Stimulated activated naive CD8-positive, alpha-beta T cell treated with anti-CD3 and anti-CD28 coated beads, Interleukin-15, Interleukin-2, amounts not matched to agents 100 U/mL and 50 U/mL, for 24 hours (primary cell): ENCODE measurements around the gene NDUFA7.
"Not testable (repeated sequence)": the region's sequence is repeated elsewhere in the genome, so short reads cannot be mapped to it uniquely, and the experiment has no call there.

Experiments used
- ATAC-seq: fragments of 150-1000 bp; cut with Tn5 transposase; one replicate; pipeline ENCODE4 v1.10.0; 2021
- DNase-seq: peaks from one replicate; pipeline ENCODE4 v3.0.0; 2021

NDUFA7 gene

DNA sequence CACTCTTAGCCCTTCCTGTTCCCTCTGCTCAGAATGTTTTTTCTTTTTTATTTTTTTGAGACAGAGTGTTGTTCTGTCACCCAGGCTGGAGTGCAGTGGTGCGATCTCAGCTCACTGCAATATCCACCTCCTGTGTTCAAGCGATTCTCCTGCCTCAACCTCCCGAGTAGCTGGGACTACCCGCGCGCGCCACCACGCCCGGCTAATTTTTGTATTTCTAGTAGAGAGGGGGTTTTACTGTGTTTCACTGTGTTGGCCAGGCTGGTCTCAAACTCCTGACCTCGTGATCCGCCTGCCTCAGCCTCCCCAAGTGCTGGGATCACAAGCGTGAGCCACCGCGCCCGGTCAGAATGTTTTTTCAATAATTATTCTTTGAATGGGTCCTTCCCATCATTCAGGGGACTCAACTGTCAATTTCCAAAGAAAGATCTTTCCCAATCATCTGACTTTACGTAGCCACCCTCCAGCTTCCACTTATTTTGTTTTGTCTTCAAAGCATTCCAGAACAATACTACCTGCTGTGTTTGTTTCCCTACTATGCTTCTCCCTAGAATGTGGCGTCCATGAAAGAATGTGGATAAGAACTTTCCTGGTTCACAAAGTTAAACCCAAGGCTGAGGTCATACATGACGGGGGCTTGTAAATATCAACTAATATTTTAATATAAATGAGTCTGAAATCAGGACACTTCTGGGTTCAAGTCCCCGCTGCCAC, 1.2 kb downstream of the NDUFA7 start:
- DNase-seq (no peak), ATAC-seq (no peak)

DNA sequence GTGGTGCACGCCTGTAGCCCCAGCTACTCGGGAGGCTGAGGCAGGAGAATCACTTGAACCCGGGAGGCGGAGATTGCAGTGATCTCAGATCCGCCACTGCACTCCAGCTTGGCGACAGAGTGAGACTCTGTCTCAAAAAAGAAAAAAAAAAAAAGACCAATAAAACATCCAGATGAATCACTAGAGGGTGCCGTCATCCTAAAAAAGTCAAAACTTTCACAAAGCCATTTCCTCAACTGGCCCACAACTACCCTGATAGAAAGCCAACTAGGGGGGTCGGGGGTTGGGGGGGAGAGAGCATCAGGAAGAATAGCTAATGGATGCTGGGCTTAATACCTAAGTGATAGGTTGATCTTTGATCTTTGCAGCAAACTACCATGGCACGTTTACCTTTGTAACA, 2.3 kb downstream of the NDUFA7 start:
- ATAC-seq, DNase-seq: not testable (repeated sequence)

DNA sequence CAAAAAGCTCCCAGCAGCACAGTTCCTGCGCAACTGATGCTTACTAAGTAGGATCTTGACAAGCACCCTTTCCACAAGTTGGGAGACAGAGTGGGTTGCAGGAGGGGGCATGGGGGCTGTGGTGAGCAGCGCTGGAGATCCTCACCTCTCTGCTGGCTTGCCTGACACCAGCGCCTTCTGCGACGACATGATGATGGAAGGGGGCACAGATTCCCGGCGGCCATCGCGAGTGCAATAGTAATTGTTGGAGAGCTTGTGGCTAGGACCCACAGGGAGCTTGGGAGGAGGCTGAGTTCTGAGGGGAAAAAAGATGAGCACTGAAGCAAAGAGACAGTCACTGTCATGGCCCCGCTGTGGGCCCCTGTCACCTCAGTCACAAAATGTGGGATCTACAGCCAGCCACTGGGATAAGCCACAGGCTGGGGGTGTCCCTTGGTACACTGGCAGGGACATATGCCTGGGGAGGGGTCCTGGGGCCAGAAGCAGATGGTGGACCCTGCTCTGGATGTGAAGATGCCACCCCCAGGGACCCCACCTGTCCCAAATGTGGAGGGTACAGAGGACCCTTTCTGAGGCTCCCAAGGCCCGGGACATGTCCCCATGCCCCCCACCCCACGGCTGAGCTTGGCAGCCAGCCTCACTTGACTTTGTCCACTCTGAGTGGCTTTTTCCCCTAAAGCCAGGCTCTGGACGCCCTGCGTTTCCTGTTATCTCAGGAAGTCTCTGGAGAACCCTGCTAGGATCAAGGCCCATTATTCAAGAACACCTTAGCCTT, 4.6 kb downstream of the NDUFA7 start:
- ATAC-seq (no peak), DNase-seq (no peak)

DNA sequence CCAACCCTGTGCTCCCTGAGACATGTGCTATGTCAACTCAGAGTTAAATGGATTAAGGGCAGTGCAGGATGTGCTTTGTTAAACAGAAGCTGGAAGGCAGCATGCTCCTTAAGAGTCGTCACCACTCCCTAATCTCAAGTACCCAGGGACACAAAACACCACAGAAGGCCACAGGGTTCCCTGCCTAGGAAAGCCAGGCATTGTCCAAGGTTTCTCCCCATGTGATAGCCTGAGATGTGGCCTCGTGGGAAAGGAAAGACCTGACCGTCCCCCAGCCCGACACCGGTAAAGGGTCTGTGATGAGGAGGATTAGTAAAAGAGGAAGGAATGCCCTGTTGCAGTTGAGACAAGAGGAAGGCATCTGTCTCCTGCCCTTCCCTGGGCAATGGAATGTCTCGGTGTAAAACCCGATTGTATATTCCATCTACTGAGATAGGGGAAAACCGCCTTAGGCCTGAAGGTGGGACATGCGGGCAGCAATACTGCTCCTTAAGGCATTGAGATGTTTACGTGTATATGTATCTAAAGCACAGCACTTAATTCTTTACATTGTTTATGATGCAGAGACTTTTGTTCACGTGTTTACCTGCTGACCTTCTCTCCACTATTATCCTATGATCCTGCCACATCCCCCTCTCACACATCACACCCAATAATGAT, 6.1 kb downstream of the NDUFA7 start:
- not testable (repeated sequence) for ATAC-seq, DNase-seq

DNA sequence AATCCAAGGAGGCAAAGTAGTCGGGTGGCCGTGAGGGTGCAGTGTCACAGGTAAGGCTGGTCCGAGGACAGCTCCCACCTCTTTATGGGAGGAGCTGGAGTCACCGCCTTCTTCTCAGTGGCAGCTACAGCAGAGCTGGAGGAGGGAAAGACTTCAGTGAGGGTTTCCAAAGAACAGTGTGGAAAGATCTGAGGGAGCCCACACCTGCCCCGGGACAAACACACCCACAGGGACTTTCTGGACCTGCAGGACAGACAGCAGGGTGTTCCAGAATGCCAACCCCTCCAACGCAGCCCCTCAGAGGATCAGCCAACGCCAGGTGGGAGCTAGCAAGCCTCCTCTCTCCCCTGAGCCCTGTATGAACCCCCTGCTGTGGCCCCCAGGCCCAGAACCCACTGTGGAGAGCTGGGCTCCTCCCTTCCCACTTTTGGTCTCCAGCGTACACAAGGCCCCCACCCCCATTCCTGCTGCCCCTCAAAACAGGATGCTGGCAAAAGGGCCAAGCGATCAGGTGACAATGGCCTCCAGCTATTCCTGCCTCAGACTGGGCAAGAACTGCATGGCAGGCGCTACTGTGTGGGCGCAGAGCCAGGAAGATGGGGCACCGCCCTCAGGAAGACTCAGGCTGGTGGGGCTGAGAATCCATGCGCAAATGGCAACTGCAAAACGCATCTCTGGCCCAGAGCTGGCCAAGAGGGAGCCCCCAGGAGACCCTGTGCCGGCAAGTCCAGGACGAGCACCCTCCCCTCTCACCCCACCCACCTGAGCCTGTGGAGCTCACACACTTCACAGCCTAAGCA, 9.5 kb downstream of the NDUFA7 start:
- no peak for DNase-seq

DNA sequence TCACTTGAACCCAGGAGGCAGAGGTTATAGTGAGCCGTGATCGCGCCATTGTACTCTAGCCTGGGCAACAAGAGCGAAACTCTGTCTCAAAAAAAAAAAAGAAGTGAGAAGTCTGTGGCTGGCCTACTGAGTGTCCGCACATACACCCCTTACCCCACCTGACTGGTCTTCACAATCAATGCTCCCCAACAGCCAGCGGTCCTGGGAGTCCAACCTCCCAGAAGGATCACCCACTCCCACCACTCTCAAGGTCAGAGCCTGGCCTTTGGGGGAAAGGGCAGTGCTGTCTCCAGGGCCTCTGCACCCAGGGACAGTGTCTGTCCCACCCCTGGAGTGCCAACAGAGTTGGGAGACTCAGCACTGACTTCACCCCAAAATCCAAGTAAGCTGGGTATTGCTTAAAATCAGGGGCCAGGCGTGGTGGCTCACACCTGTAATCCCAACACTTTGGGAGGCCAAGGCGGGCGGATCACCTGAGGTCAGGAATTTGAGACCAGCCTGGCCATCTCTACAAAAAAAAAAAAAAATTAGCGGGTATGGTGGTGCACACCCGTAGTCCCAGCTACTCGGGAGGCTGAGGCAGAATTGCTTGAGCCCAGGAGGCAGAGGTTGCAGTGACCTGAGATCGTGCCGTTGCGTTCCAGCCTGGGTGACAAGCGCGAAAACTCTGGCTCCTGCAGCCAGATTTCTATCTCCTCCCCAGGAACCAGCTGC, 10.7 kb downstream of the NDUFA7 start:
- DNase-seq (no peak), ATAC-seq (no peak)

More for the DNA sequence above, 9.5 kb downstream of the NDUFA7 start:
- ATAC-seq = no peak

DNA sequence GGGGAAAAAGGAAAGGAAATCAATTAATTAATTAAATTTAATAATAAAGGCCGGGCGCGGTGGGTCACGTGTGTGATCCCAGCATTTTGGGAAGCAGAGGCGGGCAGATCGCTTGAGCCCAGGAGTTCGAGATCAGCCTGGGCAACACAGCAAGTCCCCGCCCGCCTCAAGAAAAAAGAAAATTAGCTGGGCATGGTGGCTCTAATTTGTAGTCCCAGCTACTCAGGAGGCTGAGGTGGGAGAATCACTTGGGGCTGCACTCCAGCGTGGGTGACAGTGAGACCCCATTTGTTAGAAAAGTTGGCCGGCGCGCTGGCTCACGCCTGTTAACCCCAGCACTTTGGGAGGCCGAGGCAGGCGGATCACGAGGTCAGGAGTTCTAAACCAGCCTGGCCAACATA, 12.3 kb downstream of the NDUFA7 start:
- ATAC-seq = no peak
- DNase-seq = peak; percentile 2

DNA sequence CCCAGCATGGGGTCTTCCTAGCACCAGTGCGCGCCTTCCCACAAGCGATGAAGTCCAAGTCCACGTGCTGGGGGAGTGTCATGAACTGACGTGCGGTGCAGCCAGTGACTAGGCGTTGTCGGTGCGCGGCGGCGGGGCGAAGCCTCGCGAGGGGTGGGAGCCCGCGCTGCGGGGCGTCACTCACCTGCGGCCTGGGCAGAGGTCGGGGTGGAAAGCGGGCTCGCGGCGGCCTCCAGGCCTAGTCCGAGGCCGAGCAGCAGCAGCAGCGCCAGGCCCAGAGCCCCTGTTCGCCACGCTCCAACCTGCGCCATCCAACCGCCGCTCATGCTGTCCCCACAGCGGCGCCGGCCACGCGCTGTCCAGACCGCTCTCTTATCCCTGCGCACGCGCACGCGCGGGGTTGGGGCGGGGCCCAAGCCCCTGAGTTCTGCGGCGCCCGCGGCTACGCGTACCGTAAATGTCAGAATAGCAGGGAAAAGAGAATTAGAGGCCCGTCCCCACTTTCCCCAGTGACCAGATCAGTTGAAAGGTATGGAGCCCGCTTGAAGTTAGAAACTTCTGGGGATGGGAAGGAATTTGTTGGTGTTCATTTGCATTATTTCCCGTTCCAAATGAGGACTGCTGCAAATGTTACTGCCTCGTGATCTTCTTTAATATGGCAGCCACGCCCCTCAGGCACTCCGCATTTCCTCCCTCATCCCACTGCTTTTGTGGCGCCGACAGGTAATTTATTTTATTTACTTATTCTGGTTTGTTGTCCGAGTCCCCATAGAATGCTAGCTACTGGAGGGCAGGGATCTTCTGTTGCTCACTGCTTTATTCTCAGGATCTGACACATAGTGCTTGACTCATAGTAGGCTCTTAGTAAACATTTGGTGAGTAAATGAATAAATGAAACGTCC, 13.0 kb downstream of the NDUFA7 start, which contains the start of gene CD320:
Gene CD320 (minus strand): TSS at position 394 of the 902 bp plus-strand sequence. CDS start 68 bp downstream, at position 326.
- peak; percentile 91 for DNase-seq
- ATAC-seq = peak; percentile 91

DNA sequence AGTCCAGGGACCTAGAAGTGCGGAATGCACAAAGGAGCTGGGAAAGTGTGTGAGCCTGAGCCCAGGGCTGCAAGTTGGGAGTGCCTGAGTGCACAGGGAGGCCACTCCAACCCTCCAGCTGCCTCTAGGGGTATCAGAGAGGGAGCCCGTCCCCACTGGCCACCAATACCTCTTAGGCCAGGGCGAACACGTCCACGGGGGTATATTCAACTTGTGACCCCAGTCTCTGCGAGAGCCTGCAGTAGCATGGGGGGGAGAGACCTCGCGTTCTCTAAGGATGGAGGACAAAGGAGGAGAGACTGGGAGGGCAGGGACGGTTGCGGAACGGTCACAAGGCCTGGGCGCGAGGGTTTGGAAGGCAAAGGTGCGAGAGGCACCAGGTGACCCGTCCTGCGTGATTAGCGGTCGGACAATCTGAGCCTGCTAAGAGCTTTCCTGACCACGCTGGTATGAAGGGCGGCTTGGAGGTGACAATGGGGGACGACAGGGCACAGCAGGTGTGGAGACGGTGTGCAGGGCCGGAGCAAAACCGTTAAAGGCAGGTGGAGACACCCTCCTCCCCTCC, 13.7 kb downstream of the NDUFA7 start:
- ATAC-seq (no peak), DNase-seq (no peak)

DNA sequence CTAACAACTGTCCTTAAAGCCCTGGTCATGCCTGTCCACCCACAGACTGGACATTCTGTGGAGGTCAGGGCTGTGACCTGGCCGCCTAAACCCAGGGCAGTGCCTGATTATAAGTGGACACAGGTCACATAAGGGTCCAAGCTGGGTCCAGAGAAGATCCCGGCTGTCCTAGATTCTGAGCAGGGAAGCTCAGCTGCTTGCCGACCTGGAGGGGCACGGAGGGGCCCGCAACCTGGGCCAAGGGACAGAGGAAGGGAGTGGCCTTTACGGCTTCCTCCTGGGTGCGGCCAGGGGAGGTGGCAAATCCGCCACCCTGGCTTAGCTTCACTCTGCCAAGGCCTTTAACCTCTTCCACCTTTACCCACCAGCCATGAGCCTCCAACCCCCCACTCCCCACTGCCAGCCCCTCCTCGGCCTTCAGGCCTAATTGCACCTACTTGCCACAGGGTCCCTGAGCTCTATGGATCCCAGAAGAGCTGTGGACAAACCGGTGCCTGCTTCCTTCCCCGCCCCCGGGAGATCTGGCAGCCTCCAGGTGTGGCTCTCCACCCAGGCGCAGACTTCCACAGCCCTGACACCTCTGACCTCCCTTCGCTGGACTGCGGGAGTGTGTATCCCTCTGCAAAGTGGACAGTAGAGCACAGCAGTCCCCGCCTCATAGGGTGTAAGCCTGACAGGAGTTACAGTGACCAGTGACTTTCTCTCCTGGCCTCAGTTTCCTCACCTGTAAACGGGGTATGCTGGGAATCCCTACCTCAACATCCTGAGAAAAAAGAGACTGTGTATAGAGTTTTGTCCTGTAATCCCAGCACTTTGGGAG, 14.7 kb downstream of the NDUFA7 start:
- peak; percentile 5 for DNase-seq

DNA sequence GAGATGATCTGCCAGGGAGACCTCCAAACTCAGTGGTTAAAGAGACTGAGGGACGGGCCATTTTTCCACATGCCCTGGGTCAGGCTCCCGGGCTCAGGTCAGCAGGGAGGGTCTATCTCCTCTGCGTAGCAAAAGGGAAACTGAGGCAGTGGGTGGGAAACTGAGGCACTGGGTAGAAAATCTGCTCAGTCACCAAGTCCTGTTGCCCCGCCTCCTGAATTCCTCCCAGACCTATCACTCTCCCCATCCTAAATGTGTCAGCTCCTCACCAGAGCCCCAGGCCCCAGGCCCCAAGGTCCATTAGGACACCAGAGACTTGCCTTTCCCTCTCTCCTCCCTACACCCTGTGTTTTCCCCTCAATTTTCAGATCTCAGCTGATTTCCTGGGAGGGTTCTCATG, 15.4 kb downstream of the NDUFA7 start:
- DNase-seq (peak; percentile 2), ATAC-seq (no peak)

More for the DNA sequence above, 14.7 kb downstream of the NDUFA7 start:
- no peak for ATAC-seq

DNA sequence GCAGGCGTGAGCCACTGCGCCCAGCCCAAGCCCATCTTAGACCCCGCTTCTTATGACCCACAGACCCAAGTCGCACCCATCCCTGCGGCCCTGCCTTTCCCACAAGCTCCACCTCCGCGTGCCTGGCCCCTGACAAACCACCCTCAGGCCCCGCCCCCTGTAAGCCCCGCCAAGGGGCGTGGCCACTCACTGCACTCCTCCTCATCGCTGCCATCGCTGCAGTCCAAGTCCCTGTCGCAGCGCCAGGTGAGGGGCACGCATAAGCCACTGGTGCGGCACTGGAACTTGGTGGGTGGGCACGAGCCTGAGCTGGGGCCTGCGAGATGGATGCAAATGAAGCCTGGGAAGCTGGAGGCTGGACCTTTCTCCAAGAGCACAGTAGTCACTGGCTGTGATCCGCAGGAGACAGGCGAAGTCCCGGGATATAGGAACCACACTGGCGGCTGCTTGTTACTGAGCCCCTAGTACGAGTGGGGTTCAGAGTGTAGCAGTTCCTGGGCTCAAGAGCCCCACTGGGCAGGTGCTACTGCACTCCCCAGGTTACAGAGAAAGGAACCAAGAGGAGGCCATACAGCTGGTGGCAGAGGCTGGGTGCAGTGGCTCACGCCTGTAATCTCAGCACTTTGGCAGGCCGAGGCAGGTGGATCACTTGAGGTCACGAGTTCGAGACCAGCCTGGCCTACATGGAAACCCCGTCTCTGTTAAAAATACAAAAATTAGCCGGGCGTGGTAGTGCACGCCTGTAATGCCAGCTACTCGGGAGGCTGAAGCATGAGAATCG, 16.1 kb downstream of the NDUFA7 start:
- DNase-seq = peak; percentile 64
- no peak for ATAC-seq

DNA sequence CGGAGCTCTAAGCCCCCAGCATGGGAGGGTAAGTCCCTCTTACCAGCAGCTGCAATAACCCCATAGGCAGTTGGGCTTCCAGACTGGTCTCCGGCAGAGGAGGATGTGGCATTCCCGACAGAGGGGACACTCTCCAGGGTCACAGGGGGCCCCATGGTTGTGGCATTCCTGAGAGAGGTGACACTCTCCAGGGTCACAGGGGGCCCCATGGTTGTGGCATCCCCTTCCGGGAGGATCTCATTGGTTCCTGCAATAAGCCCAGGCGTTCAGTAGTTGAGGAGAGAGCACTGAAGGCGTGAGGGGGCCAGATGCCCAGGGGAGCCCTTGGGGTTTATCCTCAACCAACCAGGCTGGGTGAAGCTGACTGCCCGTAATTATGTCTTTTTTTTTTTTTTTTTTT, 18.4 kb downstream of the NDUFA7 start:
- ATAC-seq (no peak), DNase-seq (no peak)

DNA sequence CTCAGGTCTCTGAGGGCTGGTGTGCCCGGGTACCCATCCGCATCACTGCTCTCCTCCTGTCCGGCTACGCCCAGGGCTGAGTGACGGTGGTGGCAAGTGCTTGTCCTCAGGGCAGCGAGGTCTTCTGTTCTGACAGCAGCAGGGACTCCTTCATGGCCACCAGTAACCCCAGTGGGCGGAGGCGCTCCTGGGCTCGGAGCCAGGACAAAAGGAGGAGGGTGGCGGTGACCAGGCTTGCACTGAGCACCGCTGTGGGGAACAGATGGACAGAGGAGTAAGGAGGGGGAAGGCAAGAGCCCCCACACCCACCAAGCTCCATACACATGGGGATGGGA, 18.9 kb downstream of the NDUFA7 start:
- ATAC-seq (no peak), DNase-seq (no peak)

DNA sequence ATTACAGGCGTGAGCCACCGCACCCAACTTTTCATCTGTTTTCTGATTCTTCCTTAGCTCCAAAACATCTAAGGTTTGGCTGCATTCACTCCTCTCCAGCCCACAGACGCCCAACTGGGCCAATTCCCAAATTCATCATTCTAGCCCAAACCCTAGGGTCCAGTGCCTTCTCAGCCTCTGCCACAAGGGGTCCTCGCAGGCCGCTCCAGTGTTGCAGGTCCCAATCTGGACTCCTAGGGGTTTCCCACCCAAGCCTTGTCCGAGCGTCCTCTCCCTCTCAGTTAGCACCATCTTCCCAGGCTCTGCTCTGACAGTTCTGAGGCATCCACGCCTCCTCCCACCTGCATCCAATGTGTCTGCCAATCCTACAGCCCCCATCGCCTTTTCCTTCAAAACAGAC, 29.8 kb downstream of the NDUFA7 start:
- DNase-seq = not testable (repeated sequence)
- peak; percentile 43 for ATAC-seq

DNA sequence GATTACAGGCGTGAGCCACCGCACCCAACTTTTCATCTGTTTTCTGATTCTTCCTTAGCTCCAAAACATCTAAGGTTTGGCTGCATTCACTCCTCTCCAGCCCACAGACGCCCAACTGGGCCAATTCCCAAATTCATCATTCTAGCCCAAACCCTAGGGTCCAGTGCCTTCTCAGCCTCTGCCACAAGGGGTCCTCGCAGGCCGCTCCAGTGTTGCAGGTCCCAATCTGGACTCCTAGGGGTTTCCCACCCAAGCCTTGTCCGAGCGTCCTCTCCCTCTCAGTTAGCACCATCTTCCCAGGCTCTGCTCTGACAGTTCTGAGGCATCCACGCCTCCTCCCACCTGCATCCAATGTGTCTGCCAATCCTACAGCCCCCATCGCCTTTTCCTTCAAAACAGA, 44.7 kb downstream of the NDUFA7 start:
- DNase-seq, ATAC-seq: not testable (repeated sequence)

DNA sequence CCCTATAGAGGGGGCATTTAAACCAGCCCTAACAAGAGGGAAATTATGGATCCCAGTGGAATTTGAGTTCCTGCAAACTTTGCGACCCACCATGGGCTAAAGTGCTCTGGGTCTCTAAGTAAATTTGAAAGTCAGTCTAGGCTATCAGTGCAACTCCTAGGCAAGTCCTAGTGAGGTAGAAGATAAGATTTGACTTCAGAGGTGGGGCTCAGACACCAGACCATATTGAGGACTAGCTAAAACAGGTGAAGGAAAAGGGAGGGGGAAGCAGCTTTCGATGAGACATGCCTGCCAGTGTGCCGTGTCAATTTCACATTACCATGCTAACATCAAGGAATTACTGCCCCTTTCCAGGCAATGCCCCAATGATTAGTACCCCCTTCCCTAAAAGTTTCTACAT, 51.5 kb downstream of the NDUFA7 start:
- no peak for ATAC-seq

DNA sequence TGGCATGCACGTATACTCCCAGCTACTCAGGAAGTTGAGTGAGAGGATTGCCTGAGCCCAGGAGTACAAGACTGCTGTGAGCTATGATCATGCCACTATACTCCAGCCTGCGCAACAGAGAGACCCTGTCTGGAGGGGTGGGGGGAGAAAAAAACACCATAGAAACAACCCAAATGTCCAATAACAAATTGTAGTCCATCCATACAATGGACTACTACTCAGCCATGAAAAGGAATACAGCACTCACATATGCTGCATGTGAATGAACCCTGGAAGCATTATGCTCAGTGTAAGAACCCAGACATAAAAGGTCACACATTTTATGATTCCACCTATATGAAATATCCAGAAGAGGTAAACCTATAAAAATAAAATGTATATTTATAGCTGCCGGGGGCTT, 55.3 kb downstream of the NDUFA7 start:
- DNase-seq (no peak), ATAC-seq (no peak)

More for the DNA sequence above, 51.5 kb downstream of the NDUFA7 start:
- no peak for DNase-seq
